Karpas-422 (cell line): ENCODE data around the gene CORO2B. TPM values are rescaled to one million over a fixed set of nuclear protein-coding genes. Genes with fewer than 3 reads are reported as not detected.
"Not testable (repeated sequence)": the region's sequence is repeated elsewhere in the genome, so short reads cannot be mapped to it uniquely, and the experiment has no call there.

ENCODE experiments used
- DNase-seq: peaks from one replicate; pipeline ENCODE4 v3.0.0-alpha.2; 2015
- H2AFZ ChIP-seq: fragments of 200-600 bp; sonication (generic); 2 replicates; pipeline ENCODE4 v1.6.1; 2014; ENCODE audit warnings: antibody characterized with exemption, low read length, mixed read lengths
- H3K27ac ChIP-seq: fragments of 200-600 bp; sonication (generic); 2 replicates; pipeline ENCODE4 v1.5.1; 2014; ENCODE audit warnings: mild to moderate bottlenecking, low read length, moderate library complexity
- H3K27me3 ChIP-seq: fragments of 200-600 bp; sonication (generic); 2 replicates; pipeline ENCODE4 v1.6.1; 2014; ENCODE audit warnings: low read length, mixed read lengths
- H3K36me3 ChIP-seq: fragments of 200-600 bp; sonication (generic); 2 replicates; pipeline ENCODE4 v1.6.1; 2014; ENCODE audit warnings: low read length, mixed read lengths; ENCODE audit not compliant: insufficient read depth
- H3K4me1 ChIP-seq: fragments of 200-600 bp; sonication (generic); 2 replicates; pipeline ENCODE4 v1.6.1; 2014; ENCODE audit warnings: mild to moderate bottlenecking, low read length, mixed read lengths
- H3K4me2 ChIP-seq: fragments of 200-600 bp; sonication (generic); 2 replicates; pipeline ENCODE4 v1.6.1; 2014; ENCODE audit warnings: low read length, low read depth, mild to moderate bottlenecking; ENCODE audit not compliant: poor library complexity, severe bottlenecking
- H3K4me3 ChIP-seq: fragments of 200-600 bp; sonication (generic); 2 replicates; pipeline ENCODE4 v1.5.1; 2014; ENCODE audit warnings: mild to moderate bottlenecking, antibody characterized with exemption, low read length, mixed read lengths
- H3K79me2 ChIP-seq: fragments of 200-600 bp; sonication (generic); 2 replicates; pipeline ENCODE4 v1.6.1; 2014; ENCODE audit warnings: mild to moderate bottlenecking, low read length, mixed read lengths
- H3K9ac ChIP-seq: fragments of 200-600 bp; sonication (generic); 2 replicates; pipeline ENCODE4 v1.6.0; 2014; ENCODE audit warnings: low read length
- H3K9me2 ChIP-seq: fragments of 200-600 bp; sonication (generic), shearing (Covaris generic); replicated peaks from 2 replicates; pipeline ENCODE4 v1.6.0; 2014; ENCODE audit warnings: mild to moderate bottlenecking, low read length, moderate library complexity; ENCODE audit not compliant: insufficient read depth
- H3K9me3 ChIP-seq: fragments of 300-700, 200-600 bp; sonication (generic); 2 replicates; pipeline ENCODE4 v1.6.1; 2014; ENCODE audit warnings: low read length, mixed read lengths
- H4K20me1 ChIP-seq: fragments of 200-600 bp; sonication (generic); 2 replicates; pipeline ENCODE4 v1.6.1; 2014; ENCODE audit warnings: mild to moderate bottlenecking, antibody characterized with exemption, low read length, low read depth; ENCODE audit not compliant: insufficient read depth
- total RNA-seq: library from RNA; depleted of rRNA; stranded (reverse); fragments of >200 nt; shearing (Covaris generic); gene quantifications from 2 replicates; pipeline ENCODE4 v1.2.3, GENCODE V29; 2014; ENCODE audit warnings: low replicate concordance

The CORO2B gene
- total RNA-seq, 1 experiment from 2014 or later, result 0.26 TPM

DNA sequence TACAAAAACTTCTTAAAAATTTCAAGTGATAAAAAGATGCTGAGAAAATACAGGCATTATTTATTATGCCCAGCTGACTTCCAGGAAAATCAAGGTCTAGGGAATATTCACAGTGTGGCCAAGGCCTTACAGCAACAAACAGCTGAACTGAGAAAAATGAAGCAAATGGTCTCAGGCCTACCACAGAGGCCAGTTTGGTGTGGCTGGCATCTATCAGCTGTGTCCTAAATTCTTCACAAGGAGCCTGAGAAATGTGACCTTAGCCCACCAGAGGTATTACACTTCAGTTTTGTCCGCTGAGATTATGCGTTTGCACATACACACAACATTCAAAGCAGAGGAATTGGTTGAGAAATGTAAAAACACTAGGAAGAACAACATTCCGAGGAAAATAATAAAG lies 164.5 kb downstream of the CORO2B start:
- Histone ChIP-seq H3K9me2 (no peaks in the 10 kb centered on the region), H3K27ac (no peak overlapping the region), H3K4me3 (no peak overlapping the region), H3K4me2 (no peak overlapping the region), H2AFZ (no peak overlapping the region), H4K20me1 (no peaks in the 10 kb centered on the region), H3K27me3 (no peaks in the 10 kb centered on the region), H3K4me1 (no peaks in the 10 kb centered on the region), H3K36me3 (no peaks in the 10 kb centered on the region), H3K9me3 (no peaks in the 10 kb centered on the region), H3K79me2 (no peaks in the 10 kb centered on the region), H3K9ac (no peak overlapping the region)
- DNase-seq, result no peak

DNA sequence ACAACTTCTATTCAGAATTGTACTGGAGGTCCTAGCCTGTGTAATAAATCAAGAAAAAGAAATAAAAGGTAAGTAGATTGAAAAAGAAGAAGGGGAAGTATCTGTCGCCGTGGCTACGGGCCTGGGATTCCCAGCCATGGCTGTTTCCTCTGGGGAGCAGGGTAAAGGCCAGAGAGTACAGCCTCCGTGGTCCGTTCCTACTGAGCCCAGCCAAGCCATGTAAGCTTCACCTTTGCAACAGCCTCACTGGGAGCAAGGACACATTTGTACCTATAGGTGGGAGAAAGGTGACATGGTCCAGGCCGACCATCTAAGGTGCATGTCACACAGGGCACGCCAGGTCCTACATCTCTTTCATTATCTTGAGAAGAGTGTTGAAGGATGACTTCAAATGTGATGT lies 170.6 kb downstream of the CORO2B start:
- no peak overlapping the region for H3K27ac ChIP-seq
- no peak overlapping the region for H3K4me3 ChIP-seq
- no peaks in the 10 kb centered on the region for H3K27me3 ChIP-seq
- H3K36me3 ChIP-seq, result no peaks in the 10 kb centered on the region
- H3K79me2 ChIP-seq, result no peaks in the 10 kb centered on the region
- H3K9me2 ChIP-seq, result no peaks in the 10 kb centered on the region
- no peak overlapping the region for H3K9ac ChIP-seq
- DNase-seq, result peak; percentile 35
- no peaks in the 10 kb centered on the region for H3K9me3 ChIP-seq
- H4K20me1 ChIP-seq, result no peaks in the 10 kb centered on the region
- no peaks in the 10 kb centered on the region for H3K4me1 ChIP-seq
- H3K4me2 ChIP-seq, result no peak overlapping the region
- H2AFZ ChIP-seq, result no peak overlapping the region

DNA sequence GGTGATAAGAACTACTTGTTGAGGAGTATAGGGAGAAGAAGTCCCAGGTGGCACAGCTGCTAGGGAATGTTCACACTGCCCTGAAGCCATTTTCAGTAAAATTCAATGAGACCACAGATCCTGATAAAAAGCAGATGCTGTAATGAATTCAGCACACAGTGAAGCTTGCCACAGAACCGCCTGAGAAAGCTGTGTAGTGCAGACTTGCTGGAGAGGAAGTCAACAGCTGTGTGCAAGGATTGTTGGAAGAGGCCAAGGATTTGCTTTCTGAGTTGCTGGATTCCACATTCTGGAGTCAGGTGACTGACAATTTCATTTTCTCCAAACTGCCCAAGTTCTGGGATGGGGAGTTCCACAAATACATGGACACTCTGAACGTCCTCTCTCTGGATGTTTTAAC lies 171.0 kb downstream of the CORO2B start:
- DNase-seq, result peak; percentile 11
- no peaks in the 10 kb centered on the region for H3K4me1 ChIP-seq
- no peaks in the 10 kb centered on the region for H3K9me3 ChIP-seq
- H2AFZ ChIP-seq, result no peak overlapping the region
- H3K9ac ChIP-seq, result no peak overlapping the region
- H3K4me3 ChIP-seq, result no peak overlapping the region
- H4K20me1 ChIP-seq, result no peaks in the 10 kb centered on the region
- no peak overlapping the region for H3K27ac ChIP-seq
- H3K27me3 ChIP-seq, result no peaks in the 10 kb centered on the region
- H3K36me3 ChIP-seq, result no peaks in the 10 kb centered on the region
- H3K9me2 ChIP-seq, result no peaks in the 10 kb centered on the region
- no peaks in the 10 kb centered on the region for H3K79me2 ChIP-seq
- no peak overlapping the region for H3K4me2 ChIP-seq

DNA sequence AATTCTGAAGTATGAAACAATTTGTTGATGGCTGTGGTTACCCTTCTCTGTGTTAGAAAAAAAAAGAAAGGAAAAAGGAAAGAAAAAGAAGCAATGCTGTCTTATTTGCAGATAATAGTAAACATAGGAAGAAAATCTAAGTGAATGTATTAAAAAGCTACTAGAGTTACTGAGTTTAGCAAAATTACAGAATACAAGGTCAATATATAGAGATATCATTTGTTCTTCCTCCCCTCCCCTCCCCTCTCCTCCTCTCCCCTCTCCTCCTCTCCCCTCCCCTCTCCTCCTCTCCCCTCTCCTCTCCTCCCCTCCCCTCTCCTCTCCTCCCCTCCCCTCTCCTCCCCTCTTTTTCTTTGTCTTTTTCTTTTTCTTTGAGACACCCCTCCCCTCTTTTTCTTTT lies 172.8 kb downstream of the CORO2B start:
- no peak for DNase-seq
- Histone ChIP-seq H3K27ac (no peak overlapping the region), H3K36me3 (no peaks in the 10 kb centered on the region), H3K4me2 (no peak overlapping the region), H2AFZ (no peak overlapping the region), H3K79me2 (no peaks in the 10 kb centered on the region), H3K27me3 (no peaks in the 10 kb centered on the region), H3K4me1 (no peaks in the 10 kb centered on the region), H3K9me2 (no peaks in the 10 kb centered on the region), H4K20me1 (no peaks in the 10 kb centered on the region), H3K4me3 (no peak overlapping the region), H3K9ac (no peak overlapping the region), H3K9me3 (no peaks in the 10 kb centered on the region)

DNA sequence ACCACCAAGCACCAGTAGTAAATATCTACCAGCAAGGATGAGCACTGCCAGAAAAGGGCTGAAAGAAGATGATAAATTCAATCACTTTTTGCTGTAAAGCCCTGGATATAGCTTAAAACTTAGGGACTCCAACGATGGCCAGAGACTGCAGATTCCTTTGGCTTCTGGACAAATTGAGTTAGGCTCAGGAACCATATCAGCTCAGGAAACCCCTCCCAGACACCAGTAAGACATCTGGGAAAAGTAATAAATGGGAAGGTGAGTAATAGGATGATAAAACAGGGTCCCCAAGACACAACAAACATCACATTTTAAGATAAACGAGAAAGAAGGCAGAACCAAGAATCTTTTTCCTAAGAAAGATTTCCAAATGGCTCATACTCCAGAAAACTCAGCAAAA lies 176.9 kb downstream of the CORO2B start:
- Histone ChIP-seq H3K27ac (no peak overlapping the region), H4K20me1 (no peaks in the 10 kb centered on the region), H3K4me2 (no peak overlapping the region), H3K79me2 (no peaks in the 10 kb centered on the region), H3K9me3 (no peaks in the 10 kb centered on the region), H3K9me2 (no peaks in the 10 kb centered on the region), H2AFZ (no peak overlapping the region), H3K27me3 (no peaks in the 10 kb centered on the region), H3K36me3 (no peaks in the 10 kb centered on the region), H3K9ac (no peak overlapping the region), H3K4me1 (no peaks in the 10 kb centered on the region), H3K4me3 (no peak overlapping the region)
- peak; percentile 9 for DNase-seq

DNA sequence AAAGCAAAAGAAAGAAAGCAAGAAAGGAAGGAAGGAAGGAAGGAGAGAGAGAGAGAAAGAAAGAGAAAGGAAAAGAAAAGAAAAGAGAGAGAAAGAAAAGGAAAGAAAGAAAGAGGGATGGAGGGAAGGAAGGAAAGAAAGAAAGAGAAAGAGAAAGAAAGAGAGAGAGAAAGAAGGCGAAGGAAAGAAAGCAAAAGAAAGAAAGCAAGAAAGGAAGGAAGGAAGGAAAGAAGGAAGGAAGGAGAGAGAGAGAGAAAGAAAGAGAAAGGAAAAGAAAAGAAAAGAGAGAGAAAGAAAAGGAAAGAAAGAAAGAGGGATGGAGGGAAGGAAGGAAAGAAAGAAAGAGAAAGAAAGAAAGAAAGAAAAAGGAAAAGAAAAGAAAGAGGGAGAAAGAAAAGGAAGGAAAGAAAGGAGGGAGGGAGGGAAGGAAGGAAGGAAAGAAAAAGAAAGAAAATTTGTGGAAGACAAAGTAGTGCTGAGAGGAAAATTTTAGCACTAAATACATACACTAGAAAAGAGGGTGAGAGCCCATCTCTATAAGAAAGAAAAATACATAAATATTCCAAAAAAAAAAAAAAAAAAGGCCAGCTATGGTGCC lies 181.3 kb downstream of the CORO2B start:
- H3K4me3 ChIP-seq, H2AFZ ChIP-seq, H4K20me1 ChIP-seq, H3K4me2 ChIP-seq, H3K27ac ChIP-seq, H3K27me3 ChIP-seq, H3K79me2 ChIP-seq, H3K9ac ChIP-seq, H3K4me1 ChIP-seq, H3K9me3 ChIP-seq, DNase-seq, H3K9me2 ChIP-seq, H3K36me3 ChIP-seq: not testable (repeated sequence)

DNA sequence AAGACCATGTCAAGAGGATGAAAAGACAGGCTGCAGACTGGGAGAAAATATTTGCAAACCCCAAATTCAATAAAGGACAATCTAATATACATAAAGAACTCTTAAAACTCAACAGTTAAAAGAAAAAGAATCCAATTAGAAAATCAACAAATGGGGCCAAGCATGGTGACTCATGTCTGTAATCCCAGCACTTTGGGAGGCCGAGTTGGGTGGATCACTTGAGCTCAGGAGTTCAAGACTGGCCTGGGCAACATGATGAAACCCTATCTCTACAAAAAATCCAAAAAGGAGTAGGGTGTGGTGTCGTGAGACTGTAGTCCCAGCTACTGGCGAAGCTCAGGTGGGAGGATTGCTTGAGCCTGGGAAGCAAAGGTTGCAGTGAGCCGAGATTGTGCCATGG lies 184.3 kb downstream of the CORO2B start:
- Histone ChIP-seq H3K4me2 (no peak overlapping the region), H3K4me1 (peaks cover under 1% of the 10 kb centered on the region), H3K9me2 (no peaks in the 10 kb centered on the region), H2AFZ (no peak overlapping the region), H3K9ac (no peak overlapping the region), H3K27me3 (no peaks in the 10 kb centered on the region), H3K4me3 (no peak overlapping the region), H3K9me3 (no peaks in the 10 kb centered on the region), H4K20me1 (no peaks in the 10 kb centered on the region), H3K27ac (no peak overlapping the region), H3K36me3 (no peaks in the 10 kb centered on the region), H3K79me2 (no peaks in the 10 kb centered on the region)
- DNase-seq, result no peak

DNA sequence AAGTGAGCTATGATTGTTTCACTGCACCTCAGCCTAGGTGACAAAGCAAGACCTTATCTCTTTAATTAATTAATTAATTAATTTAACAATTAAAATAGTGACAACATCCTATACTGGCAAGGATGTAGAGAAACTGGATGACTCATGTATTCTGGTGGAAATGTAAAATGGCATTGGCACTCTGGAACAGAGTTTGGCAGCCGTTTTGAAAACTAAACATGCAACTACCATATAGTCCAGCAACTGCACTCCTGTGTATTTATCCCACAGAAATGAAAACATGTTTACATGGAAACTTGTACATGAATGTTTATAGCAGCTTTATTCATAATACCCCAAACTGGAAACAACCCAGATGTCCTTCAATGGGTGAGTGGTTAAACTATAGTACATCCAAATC lies 185.3 kb downstream of the CORO2B start:
- Histone ChIP-seq H3K9me2 (no peaks in the 10 kb centered on the region), H3K9ac (no peak overlapping the region), H3K4me1 (peaks cover 5% of the 10 kb centered on the region), H4K20me1 (no peaks in the 10 kb centered on the region), H3K4me2 (no peak overlapping the region), H3K36me3 (no peaks in the 10 kb centered on the region), H3K9me3 (no peaks in the 10 kb centered on the region), H2AFZ (no peak overlapping the region), H3K79me2 (no peaks in the 10 kb centered on the region), H3K27ac (no peak overlapping the region), H3K4me3 (no peak overlapping the region), H3K27me3 (no peaks in the 10 kb centered on the region)
- no peak for DNase-seq
